CD4-positive, alpha-beta memory T cell (primary cell): ENCODE data around the gene FBXO46. TPM values are rescaled to one million over a fixed set of nuclear protein-coding genes. Genes with fewer than 3 reads are reported as not detected.

Source experiments
- CTCF ChIA-PET: fragments of 350-600 bp; sonication (Branson Sonifier 250); formaldehyde crosslinking; loops from one replicate; lab custom pipeline; 2021; ENCODE audit warnings: inconsistent platforms; ENCODE audit not compliant: partially characterized antibody; lab: Charles Lee
- POLR2A ChIA-PET: fragments of 350-600 bp; sonication (Branson Sonifier 250); formaldehyde crosslinking; loops from one replicate; lab custom pipeline; 2021; ENCODE audit not compliant: partially characterized antibody; lab: Charles Lee
- DNase-seq, 5 donors: peaks; one replicate each; pipeline versions ENCODE4 v3.0.0 to v3.0.0-alpha.2; 2020 to 2022; ENCODE audit warnings: mixed read lengths in 1 of 5
- H3K27ac ChIP-seq: one replicate; pipeline ENCODE4 v1.7.0; 2013; ENCODE audit warnings: low read depth, low read length
- H3K27me3 ChIP-seq: 2 replicates; pipeline ENCODE4 v1.7.0; 2013; ENCODE audit warnings: mild to moderate bottlenecking, low read length, moderate library complexity; ENCODE audit not compliant: insufficient read depth
- H3K36me3 ChIP-seq: 2 replicates; pipeline ENCODE4 v1.7.0; 2013; ENCODE audit warnings: mild to moderate bottlenecking, low read length, moderate library complexity; ENCODE audit not compliant: insufficient read depth
- H3K4me1 ChIP-seq: 2 replicates; pipeline ENCODE4 v1.7.0; 2013; ENCODE audit warnings: mild to moderate bottlenecking, low read length, moderate library complexity; ENCODE audit not compliant: insufficient read depth
- H3K4me3 ChIP-seq, 2 donors: one replicate each; pipeline ENCODE4 v1.7.0; 2013; ENCODE audit warnings: low read length in 2 of 2, mild to moderate bottlenecking in 1 of 2
- H3K9me3 ChIP-seq, 2 donors: one replicate each; pipeline ENCODE4 v1.7.0; 2013; ENCODE audit warnings: low read length in 2 of 2, control low read depth in 1 of 2; ENCODE audit not compliant: control insufficient read depth in 1 of 2
- H3K27ac Mint-ChIP-seq, 7 donors: one replicate each; pipeline ENCODE4 v1.8.0; 2020 to 2021; ENCODE audit warnings: mixed read lengths in 7 of 7, mild to moderate bottlenecking in 6 of 7, inconsistent platforms in 3 of 7, moderate library complexity in 3 of 7
- H3K27me3 Mint-ChIP-seq, 2 donors: one replicate each; pipeline ENCODE4 v1.8.0; 2020 to 2021; ENCODE audit warnings: mixed read lengths in 2 of 2
- H3K36me3 Mint-ChIP-seq, 2 donors: one replicate each; pipeline ENCODE4 v1.8.0; 2020 to 2021; ENCODE audit warnings: mixed read lengths in 2 of 2, inconsistent platforms in 1 of 2, mild to moderate bottlenecking in 1 of 2
- H3K4me1 Mint-ChIP-seq, 4 donors: one replicate each; pipeline ENCODE4 v1.8.0; 2020 to 2021; ENCODE audit warnings: mixed read lengths in 4 of 4, mild to moderate bottlenecking in 1 of 4
- H3K4me3 Mint-ChIP-seq, 8 donors: one replicate each; pipeline ENCODE4 v1.8.0; 2020 to 2021; ENCODE audit warnings: mixed read lengths in 8 of 8, mild to moderate bottlenecking in 7 of 8, moderate library complexity in 6 of 8, inconsistent platforms in 3 of 8
- H3K9me3 Mint-ChIP-seq, 8 donors: one replicate each; pipeline ENCODE4 v1.8.0; 2020 to 2021; ENCODE audit warnings: mixed read lengths in 8 of 8, mild to moderate bottlenecking in 5 of 8, inconsistent platforms in 3 of 8, moderate library complexity in 1 of 8
- intact Hi-C: fragments of 100-400 bp; cut with micrococcal nuclease; formaldehyde crosslinking; loops from one replicate; pipeline ENCODE4 v1.15.1; 2023
- polyA plus RNA-seq, 2 donors: library from polyadenylated mRNA; unstranded; fragments of 300-500 nt; fragmentation: Illumina TruSeq; gene quantifications; one replicate each; pipeline ENCODE4 v1.2.3, GENCODE V29; 2021
- total RNA-seq, 2 experiments: library from RNA; stranded (reverse); gene quantifications; one replicate each; pipeline ENCODE4 v1.2.3, GENCODE V29; 2021

FBXO46 gene
- total and polyA plus RNA-seq, 4 experiments from 2014 or later, result 3.7 to 37.3 (median 25.1) TPM

- peaks cover 0 to 1% (median under 1%) of the 10 kb centered on the region in 4 donors for H3K4me1 Mint-ChIP-seq
- ChIA-PET CTCF (no interaction called here), POLR2A (no interaction called here)
- H3K4me1 ChIP-seq, result peaks cover 5% of the 10 kb centered on the region
- H3K9me3 Mint-ChIP-seq, result no peaks in the 10 kb centered on the region
- H3K9me3 ChIP-seq, result no peaks in the 10 kb centered on the region
- H3K27me3 ChIP-seq, result no peaks in the 10 kb centered on the region
- H3K27ac ChIP-seq, result no peak overlapping the region
- no peak overlapping the region for H3K27ac Mint-ChIP-seq
- peaks cover 2 to 8% of the 10 kb centered on the region in 2 donors for H3K27me3 Mint-ChIP-seq
- intact Hi-C loops, result no loop called here
- no peak for DNase-seq
- no peak overlapping the region for H3K4me3 Mint-ChIP-seq
- H3K4me3 ChIP-seq, result no peak overlapping the region
- no peaks in the 10 kb centered on the region for H3K36me3 ChIP-seq
- no peaks in the 10 kb centered on the region for H3K36me3 Mint-ChIP-seq
Measured at GRCh38 chr19:45763691-45764294, 33.1 kb upstream of the FBXO46 start.

GRCh38 chr19:45762870-45763631 is 32.4 kb upstream of the FBXO46 start:
- H3K9me3 Mint-ChIP-seq, result no peaks in the 10 kb centered on the region
- peaks cover 4% of the 10 kb centered on the region for H3K4me1 ChIP-seq
- CTCF ChIA-PET, result interaction anchor here (0.7 kb wide), 1 partner anchor 37 kb away, joined by 3 read pairs; no protein-coding TSS in a partner anchor

GRCh38 chr19:45761714-45762113 is 31.0 kb upstream of the FBXO46 start:
- peaks cover 0 to 1% (median 0%) of the 10 kb centered on the region in 4 donors for H3K4me1 Mint-ChIP-seq
- Histone ChIP-seq H3K36me3 (no peaks in the 10 kb centered on the region), H3K27me3 (no peaks in the 10 kb centered on the region), H3K4me1 (no peaks in the 10 kb centered on the region), H3K4me3 (no peak overlapping the region), H3K9me3 (no peaks in the 10 kb centered on the region), H3K27ac (no peak overlapping the region)
- H3K36me3 Mint-ChIP-seq, result no peaks in the 10 kb centered on the region
- ChIA-PET POLR2A (no interaction called here), CTCF (no interaction called here)
- no peak for DNase-seq
- no peak overlapping the region for H3K27ac Mint-ChIP-seq
- H3K9me3 Mint-ChIP-seq, result no peaks in the 10 kb centered on the region
- intact Hi-C loops, result no loop called here
- no peak overlapping the region for H3K4me3 Mint-ChIP-seq
- peaks cover 2 to 8% of the 10 kb centered on the region in 2 donors for H3K27me3 Mint-ChIP-seq

More at GRCh38 chr19:45762870-45763631, 32.4 kb upstream of the FBXO46 start:
- Mint-ChIP-seq H3K4me1 (peaks cover 0 to 1% (median 0%) of the 10 kb centered on the region in 4 donors), H3K27ac (no peak overlapping the region), H3K27me3 (peaks cover 2 to 8% of the 10 kb centered on the region in 2 donors), H3K4me3 (no peak overlapping the region), H3K36me3 (no peaks in the 10 kb centered on the region)
- Histone ChIP-seq H3K9me3 (no peaks in the 10 kb centered on the region), H3K4me3 (no peak overlapping the region), H3K36me3 (no peaks in the 10 kb centered on the region), H3K27ac (no peak overlapping the region), H3K27me3 (no peaks in the 10 kb centered on the region)
- intact Hi-C loops, result no loop called here
- POLR2A ChIA-PET, result no interaction called here
- DNase-seq, result no peak

- intact Hi-C loops, result no loop called here
- Histone ChIP-seq H3K9me3 (no peaks in the 10 kb centered on the region), H3K27me3 (no peaks in the 10 kb centered on the region), H3K27ac (no peak overlapping the region), H3K36me3 (no peaks in the 10 kb centered on the region), H3K4me3 (no peak overlapping the region), H3K4me1 (no peaks in the 10 kb centered on the region)
- Mint-ChIP-seq H3K4me1 (peaks cover 0 to 1% (median 0%) of the 10 kb centered on the region in 4 donors), H3K27ac (no peak overlapping the region), H3K4me3 (no peak overlapping the region), H3K9me3 (no peaks in the 10 kb centered on the region), H3K36me3 (no peaks in the 10 kb centered on the region), H3K27me3 (peaks cover 0 to 2% of the 10 kb centered on the region in 2 donors)
- DNase-seq, result no peak
- POLR2A ChIA-PET, result no interaction called here
- CTCF ChIA-PET, result no interaction called here
Measured at GRCh38 chr19:45758921-45759320, 28.2 kb upstream of the FBXO46 start.

GRCh38 chr19:45757695-45758094 is 27.0 kb upstream of the FBXO46 start:
- H3K4me3 Mint-ChIP-seq, result no peak overlapping the region
- CTCF ChIA-PET, result no interaction called here
- intact Hi-C loops, result no loop called here

GRCh38 chr19:45754323-45754722 is 23.6 kb upstream of the FBXO46 start:
- no peaks in the 10 kb centered on the region for H3K9me3 ChIP-seq
- intact Hi-C loops, result no loop called here
- Mint-ChIP-seq H3K9me3 (no peaks in the 10 kb centered on the region), H3K27me3 (peaks cover 0 to 3% of the 10 kb centered on the region in 2 donors), H3K4me1 (peaks cover 0 to 2% (median 0%) of the 10 kb centered on the region in 4 donors), H3K4me3 (no peak overlapping the region), H3K36me3 (no peaks in the 10 kb centered on the region), H3K27ac (no peak overlapping the region)
- H3K36me3 ChIP-seq, result no peaks in the 10 kb centered on the region
- ChIA-PET CTCF (interaction anchor here (2.4 kb wide), 1 partner anchor 45 kb away, joined by 9 read pairs; no protein-coding TSS in a partner anchor), POLR2A (no interaction called here)
- no peak for DNase-seq
- no peak overlapping the region for H3K4me3 ChIP-seq
- H3K4me1 ChIP-seq, result no peaks in the 10 kb centered on the region
- no peaks in the 10 kb centered on the region for H3K27me3 ChIP-seq
- H3K27ac ChIP-seq, result no peak overlapping the region

More at GRCh38 chr19:45757695-45758094, 27.0 kb upstream of the FBXO46 start:
- no peaks in the 10 kb centered on the region for H3K4me1 ChIP-seq
- H3K36me3 ChIP-seq, result no peaks in the 10 kb centered on the region
- Mint-ChIP-seq H3K36me3 (no peaks in the 10 kb centered on the region), H3K4me1 (peaks cover 0 to 3% (median 0%) of the 10 kb centered on the region in 4 donors), H3K27me3 (peaks cover 0 to 4% of the 10 kb centered on the region in 2 donors), H3K27ac (no peak overlapping the region), H3K9me3 (no peaks in the 10 kb centered on the region)
- no peak for DNase-seq
- no peaks in the 10 kb centered on the region for H3K27me3 ChIP-seq
- H3K27ac ChIP-seq, result no peak overlapping the region
- H3K4me3 ChIP-seq, result no peak overlapping the region
- POLR2A ChIA-PET, result no interaction called here
- H3K9me3 ChIP-seq, result no peaks in the 10 kb centered on the region

GRCh38 chr19:45753548-45753947 is 22.9 kb upstream of the FBXO46 start:
- intact Hi-C loops, result no loop called here
- Mint-ChIP-seq H3K36me3 (no peaks in the 10 kb centered on the region), H3K9me3 (no peaks in the 10 kb centered on the region), H3K4me1 (peaks cover 0 to 2% (median 0%) of the 10 kb centered on the region in 4 donors), H3K4me3 (no peak overlapping the region), H3K27me3 (peaks cover 0 to 2% of the 10 kb centered on the region in 2 donors), H3K27ac (no peak overlapping the region)
- CTCF ChIA-PET, result interaction anchor here (0.7 to 2.4 kb wide), 2 partner anchors 19 to 46 kb away, joined by 3 to 9 read pairs; no protein-coding TSS in a partner anchor
- Histone ChIP-seq H3K27me3 (no peaks in the 10 kb centered on the region), H3K36me3 (no peaks in the 10 kb centered on the region), H3K27ac (no peak overlapping the region), H3K4me3 (no peak overlapping the region), H3K9me3 (no peaks in the 10 kb centered on the region), H3K4me1 (no peaks in the 10 kb centered on the region)
- no peak for DNase-seq
- POLR2A ChIA-PET, result no interaction called here
